ENCODE data around the gene SDK2.

DNA sequence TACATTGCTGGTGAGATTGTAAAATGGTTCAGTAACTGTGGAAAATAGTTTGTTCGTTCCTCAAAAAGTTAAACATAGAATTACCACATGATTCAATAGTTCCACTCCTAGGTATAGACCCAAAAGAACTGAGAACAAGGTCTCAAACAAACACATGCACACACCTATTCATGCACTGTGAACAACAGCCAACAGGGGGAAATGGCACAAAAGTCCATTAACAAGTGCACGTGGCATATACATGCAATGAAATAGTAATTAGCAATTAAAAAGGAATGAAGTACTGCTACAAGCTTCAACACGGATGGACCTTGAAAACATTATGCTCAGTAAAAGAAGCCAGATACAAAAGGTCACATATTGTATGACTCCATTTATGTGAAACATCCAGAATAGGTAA lies 23.8 kb downstream of the SDK2 start:
- no peak for TF ChIP-seq POLR2A (IDR thresholded peaks at IDR 0.05)
- TF ChIP-seq, protein P1, sequence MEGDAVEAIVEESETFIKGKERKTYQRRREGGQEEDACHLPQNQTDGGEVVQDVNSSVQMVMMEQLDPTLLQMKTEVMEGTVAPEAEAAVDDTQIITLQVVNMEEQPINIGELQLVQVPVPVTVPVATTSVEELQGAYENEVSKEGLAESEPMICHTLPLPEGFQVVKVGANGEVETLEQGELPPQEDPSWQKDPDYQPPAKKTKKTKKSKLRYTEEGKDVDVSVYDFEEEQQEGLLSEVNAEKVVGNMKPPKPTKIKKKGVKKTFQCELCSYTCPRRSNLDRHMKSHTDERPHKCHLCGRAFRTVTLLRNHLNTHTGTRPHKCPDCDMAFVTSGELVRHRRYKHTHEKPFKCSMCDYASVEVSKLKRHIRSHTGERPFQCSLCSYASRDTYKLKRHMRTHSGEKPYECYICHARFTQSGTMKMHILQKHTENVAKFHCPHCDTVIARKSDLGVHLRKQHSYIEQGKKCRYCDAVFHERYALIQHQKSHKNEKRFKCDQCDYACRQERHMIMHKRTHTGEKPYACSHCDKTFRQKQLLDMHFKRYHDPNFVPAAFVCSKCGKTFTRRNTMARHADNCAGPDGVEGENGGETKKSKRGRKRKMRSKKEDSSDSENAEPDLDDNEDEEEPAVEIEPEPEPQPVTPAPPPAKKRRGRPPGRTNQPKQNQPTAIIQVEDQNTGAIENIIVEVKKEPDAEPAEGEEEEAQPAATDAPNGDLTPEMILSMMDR (IDR thresholded peaks at IDR 0.05), result no peak

All from thyroid gland (tissue), 4 donors.